CD4-positive, alpha-beta memory T cell (primary cell): ENCODE data around the gene ZDHHC5. TPM values are rescaled to one million over a fixed set of nuclear protein-coding genes. Genes with fewer than 3 reads are reported as not detected.

Experiments
- CTCF ChIA-PET: fragments of 350-600 bp; sonication (Branson Sonifier 250); formaldehyde crosslinking; loops from one replicate; lab custom pipeline; 2021; ENCODE audit warnings: inconsistent platforms; ENCODE audit not compliant: partially characterized antibody; lab: Charles Lee
- POLR2A ChIA-PET: fragments of 350-600 bp; sonication (Branson Sonifier 250); formaldehyde crosslinking; loops from one replicate; lab custom pipeline; 2021; ENCODE audit not compliant: partially characterized antibody; lab: Charles Lee
- DNase-seq, 5 donors: peaks; one replicate each; pipeline versions ENCODE4 v3.0.0 to v3.0.0-alpha.2; 2020 to 2022; ENCODE audit warnings: mixed read lengths in 1 of 5
- H3K27ac ChIP-seq: one replicate; pipeline ENCODE4 v1.7.0; 2013; ENCODE audit warnings: low read depth, low read length
- H3K27me3 ChIP-seq: 2 replicates; pipeline ENCODE4 v1.7.0; 2013; ENCODE audit warnings: mild to moderate bottlenecking, low read length, moderate library complexity; ENCODE audit not compliant: insufficient read depth
- H3K36me3 ChIP-seq: 2 replicates; pipeline ENCODE4 v1.7.0; 2013; ENCODE audit warnings: mild to moderate bottlenecking, low read length, moderate library complexity; ENCODE audit not compliant: insufficient read depth
- H3K4me1 ChIP-seq: 2 replicates; pipeline ENCODE4 v1.7.0; 2013; ENCODE audit warnings: mild to moderate bottlenecking, low read length, moderate library complexity; ENCODE audit not compliant: insufficient read depth
- H3K4me3 ChIP-seq, 2 donors: one replicate each; pipeline ENCODE4 v1.7.0; 2013; ENCODE audit warnings: low read length in 2 of 2, mild to moderate bottlenecking in 1 of 2
- H3K9me3 ChIP-seq, 2 donors: one replicate each; pipeline ENCODE4 v1.7.0; 2013; ENCODE audit warnings: low read length in 2 of 2, control low read depth in 1 of 2; ENCODE audit not compliant: control insufficient read depth in 1 of 2
- H3K27ac Mint-ChIP-seq, 7 donors: one replicate each; pipeline ENCODE4 v1.8.0; 2020 to 2021; ENCODE audit warnings: mixed read lengths in 7 of 7, mild to moderate bottlenecking in 6 of 7, inconsistent platforms in 3 of 7, moderate library complexity in 3 of 7
- H3K27me3 Mint-ChIP-seq, 2 donors: one replicate each; pipeline ENCODE4 v1.8.0; 2020 to 2021; ENCODE audit warnings: mixed read lengths in 2 of 2
- H3K36me3 Mint-ChIP-seq, 2 donors: one replicate each; pipeline ENCODE4 v1.8.0; 2020 to 2021; ENCODE audit warnings: mixed read lengths in 2 of 2, inconsistent platforms in 1 of 2, mild to moderate bottlenecking in 1 of 2
- H3K4me1 Mint-ChIP-seq, 4 donors: one replicate each; pipeline ENCODE4 v1.8.0; 2020 to 2021; ENCODE audit warnings: mixed read lengths in 4 of 4, mild to moderate bottlenecking in 1 of 4
- H3K4me3 Mint-ChIP-seq, 8 donors: one replicate each; pipeline ENCODE4 v1.8.0; 2020 to 2021; ENCODE audit warnings: mixed read lengths in 8 of 8, mild to moderate bottlenecking in 7 of 8, moderate library complexity in 6 of 8, inconsistent platforms in 3 of 8
- H3K9me3 Mint-ChIP-seq, 8 donors: one replicate each; pipeline ENCODE4 v1.8.0; 2020 to 2021; ENCODE audit warnings: mixed read lengths in 8 of 8, mild to moderate bottlenecking in 5 of 8, inconsistent platforms in 3 of 8, moderate library complexity in 1 of 8
- intact Hi-C: fragments of 100-400 bp; cut with micrococcal nuclease; formaldehyde crosslinking; loops from one replicate; pipeline ENCODE4 v1.15.1; 2023
- polyA plus RNA-seq, 2 donors: library from polyadenylated mRNA; unstranded; fragments of 300-500 nt; fragmentation: Illumina TruSeq; gene quantifications; one replicate each; pipeline ENCODE4 v1.2.3, GENCODE V29; 2021
- total RNA-seq, 2 experiments: library from RNA; stranded (reverse); gene quantifications; one replicate each; pipeline ENCODE4 v1.2.3, GENCODE V29; 2021

ZDHHC5 gene
- total and polyA plus RNA-seq, 4 experiments from 2014 or later = 30.4 to 75.8 (median 58.9) TPM

DNA sequence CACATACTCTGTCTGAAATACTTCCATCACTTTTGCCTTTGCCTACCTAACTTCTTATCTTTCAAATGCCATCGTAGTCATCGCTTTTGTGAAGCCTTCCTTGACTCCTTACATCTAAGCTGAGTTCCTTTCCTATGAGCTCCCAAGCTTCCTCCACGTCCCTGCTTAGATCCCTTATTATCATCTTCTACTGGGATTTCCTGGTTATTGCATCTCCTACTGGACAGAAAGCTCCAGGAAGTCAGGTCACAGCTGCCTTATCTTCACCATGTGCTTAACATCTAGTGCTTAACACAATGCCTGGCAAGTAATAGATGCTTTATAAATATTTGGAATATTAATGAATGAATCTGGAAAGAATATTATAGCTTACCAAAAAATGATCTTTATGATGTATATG, 24.1 kb upstream of the ZDHHC5 start:
- no peak overlapping the region for H3K4me3 Mint-ChIP-seq
- intact Hi-C loops = loop anchor here (1.0 to 10.0 kb wide), 4 partner anchors 149 to 881 kb away; no protein-coding TSS in a partner anchor
- H3K36me3 ChIP-seq = no peaks in the 10 kb centered on the region
- H3K27me3 Mint-ChIP-seq = peaks cover 30 to 49% of the 10 kb centered on the region in 2 donors
- H3K9me3 Mint-ChIP-seq = no peaks in the 10 kb centered on the region
- H3K4me1 ChIP-seq = peaks cover 17% of the 10 kb centered on the region
- CTCF ChIA-PET = interaction anchor here (0.7 to 8.0 kb wide), 40 partner anchors 8 to 1006 kb away, joined by 3 to 181 read pairs (median 5); partner anchors contain the start of gene UBE2L6
- H3K4me1 Mint-ChIP-seq = peaks cover 12 to 30% (median 20%) of the 10 kb centered on the region in 4 donors
- H3K4me3 ChIP-seq = no peak overlapping the region
- no peak for DNase-seq
- H3K36me3 Mint-ChIP-seq = no peaks in the 10 kb centered on the region
- no peak overlapping the region for H3K27ac ChIP-seq
- H3K9me3 ChIP-seq = no peaks in the 10 kb centered on the region
- no peak overlapping the region for H3K27ac Mint-ChIP-seq
- POLR2A ChIA-PET = interaction anchor here (1.1 to 1.9 kb wide), 3 partner anchors 75 to 157 kb away, joined by 5 to 6 read pairs (median 5); partner anchors contain the start of gene UBE2L6
- peaks cover 33% of the 10 kb centered on the region for H3K27me3 ChIP-seq

DNA sequence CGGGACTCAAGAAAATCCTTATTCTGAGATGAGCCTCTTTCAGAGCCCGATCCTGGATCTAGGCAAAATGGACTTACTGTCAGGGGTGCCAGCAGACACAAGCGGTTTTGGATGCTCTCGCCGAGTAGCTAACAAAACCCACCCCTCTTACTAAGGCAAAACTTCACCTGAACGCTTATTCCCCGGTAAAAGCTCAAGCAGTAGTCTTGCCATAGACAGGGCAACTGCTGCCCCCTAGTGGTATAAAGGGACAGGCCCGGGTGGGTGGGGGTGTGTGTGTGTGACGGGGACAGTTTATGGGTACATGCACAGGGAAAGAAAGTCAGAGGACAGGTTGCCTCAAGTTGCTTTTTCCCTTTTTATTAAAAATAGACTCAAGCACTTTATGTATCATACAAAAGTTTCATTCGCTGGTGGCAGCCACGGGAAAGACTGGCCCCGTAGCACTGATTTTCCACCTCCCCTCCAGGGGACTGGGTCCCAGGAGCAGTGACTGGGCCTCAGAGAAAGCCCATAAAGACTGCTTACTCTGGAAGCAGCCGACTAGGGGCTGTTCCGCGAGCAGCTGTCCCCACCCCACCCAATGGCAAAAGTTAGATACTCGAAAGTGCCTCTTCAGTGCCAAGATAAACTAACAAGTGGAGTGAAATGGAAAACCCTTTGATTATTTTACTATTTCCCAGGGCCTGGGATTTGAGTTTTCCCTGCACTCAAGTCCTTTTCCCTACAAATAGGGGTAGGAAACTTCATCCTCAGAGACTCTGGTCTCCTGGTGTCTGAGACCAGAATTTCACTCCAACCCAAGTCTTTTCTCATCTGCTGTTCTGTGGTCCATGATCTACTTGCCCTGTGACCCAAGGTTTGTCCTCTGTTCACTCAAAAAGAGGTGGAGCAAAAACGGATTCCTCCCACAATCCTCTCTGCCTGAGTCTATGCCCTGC, 22.9 kb upstream of the ZDHHC5 start:
- Mint-ChIP-seq H3K9me3 (no peaks in the 10 kb centered on the region), H3K27me3 (peaks cover 31 to 50% of the 10 kb centered on the region in 2 donors), H3K36me3 (peaks cover 0 to 2% of the 10 kb centered on the region in 2 donors), H3K27ac (peak overlapping the region in 2 of 7 donors; percentile 62 to 69), H3K4me1 (peaks cover 18 to 38% (median 28%) of the 10 kb centered on the region in 4 donors), H3K4me3 (peak overlapping the region in 1 of 8 donors; percentile 67)
- Histone ChIP-seq H3K27ac (no peak overlapping the region), H3K36me3 (no peaks in the 10 kb centered on the region), H3K4me1 (peaks cover 17% of the 10 kb centered on the region), H3K9me3 (no peaks in the 10 kb centered on the region), H3K27me3 (peaks cover 37% of the 10 kb centered on the region), H3K4me3 (no peak overlapping the region)
- CTCF ChIA-PET = interaction anchor here (0.7 to 8.0 kb wide), 46 partner anchors 7 to 1005 kb away, joined by 3 to 181 read pairs (median 4); partner anchors contain the start of genes SLC43A1 and UBE2L6
- POLR2A ChIA-PET = interaction anchor here (0.6 to 1.9 kb wide), 7 partner anchors 12 to 882 kb away, joined by 3 to 6 read pairs (median 4); partner anchors contain the start of genes UBE2L6 and ZDHHC5
- DNase-seq = peak; percentile 82 to 89 (median 86)
- intact Hi-C loops = loop anchor here (1.0 to 10.0 kb wide), 4 partner anchors 148 to 880 kb away; no protein-coding TSS in a partner anchor

DNA sequence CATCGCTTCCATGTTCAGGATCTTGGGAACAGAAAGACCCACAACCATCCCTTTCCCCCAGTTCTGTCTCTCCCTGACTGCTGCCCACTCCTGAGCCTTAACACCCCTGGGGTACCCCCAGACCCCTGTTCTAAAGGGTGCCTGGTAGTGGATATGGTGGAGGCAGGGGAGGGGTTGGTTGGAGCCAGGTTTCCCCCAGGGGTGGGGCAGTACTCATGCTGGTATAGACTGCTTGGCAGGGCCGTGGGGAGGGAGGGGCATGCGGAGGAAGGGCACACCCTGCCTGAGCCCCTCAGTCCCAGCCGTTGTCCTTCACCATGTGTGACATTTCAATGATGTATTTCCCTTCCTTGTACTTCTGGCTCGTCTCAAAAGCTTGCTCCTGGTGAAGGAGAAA, 22.2 kb upstream of the ZDHHC5 start:
- CTCF ChIA-PET = interaction anchor here (1.5 to 8.0 kb wide), 10 partner anchors 11 to 188 kb away, joined by 3 to 181 read pairs (median 10); partner anchors contain the start of gene UBE2L6
- no peaks in the 10 kb centered on the region for H3K9me3 ChIP-seq
- intact Hi-C loops = loop anchor here (2.0 to 10.0 kb wide), 2 partner anchors 147 to 879 kb away; no protein-coding TSS in a partner anchor
- peaks cover 37% of the 10 kb centered on the region for H3K27me3 ChIP-seq
- POLR2A ChIA-PET = no interaction called here
- H3K9me3 Mint-ChIP-seq = no peaks in the 10 kb centered on the region
- peaks cover 32 to 51% of the 10 kb centered on the region in 2 donors for H3K27me3 Mint-ChIP-seq
- H3K27ac ChIP-seq = no peak overlapping the region
- H3K27ac Mint-ChIP-seq = peak overlapping the region in 3 of 7 donors; percentile 37 to 70 (median 69)
- peaks cover 22% of the 10 kb centered on the region for H3K4me1 ChIP-seq
- H3K36me3 Mint-ChIP-seq = peaks cover 0 to 2% of the 10 kb centered on the region in 2 donors
- H3K4me3 ChIP-seq = no peak overlapping the region
- no peak overlapping the region for H3K4me3 Mint-ChIP-seq
- peaks cover 20 to 44% (median 29%) of the 10 kb centered on the region in 4 donors for H3K4me1 Mint-ChIP-seq
- no peak for DNase-seq
- no peaks in the 10 kb centered on the region for H3K36me3 ChIP-seq

DNA sequence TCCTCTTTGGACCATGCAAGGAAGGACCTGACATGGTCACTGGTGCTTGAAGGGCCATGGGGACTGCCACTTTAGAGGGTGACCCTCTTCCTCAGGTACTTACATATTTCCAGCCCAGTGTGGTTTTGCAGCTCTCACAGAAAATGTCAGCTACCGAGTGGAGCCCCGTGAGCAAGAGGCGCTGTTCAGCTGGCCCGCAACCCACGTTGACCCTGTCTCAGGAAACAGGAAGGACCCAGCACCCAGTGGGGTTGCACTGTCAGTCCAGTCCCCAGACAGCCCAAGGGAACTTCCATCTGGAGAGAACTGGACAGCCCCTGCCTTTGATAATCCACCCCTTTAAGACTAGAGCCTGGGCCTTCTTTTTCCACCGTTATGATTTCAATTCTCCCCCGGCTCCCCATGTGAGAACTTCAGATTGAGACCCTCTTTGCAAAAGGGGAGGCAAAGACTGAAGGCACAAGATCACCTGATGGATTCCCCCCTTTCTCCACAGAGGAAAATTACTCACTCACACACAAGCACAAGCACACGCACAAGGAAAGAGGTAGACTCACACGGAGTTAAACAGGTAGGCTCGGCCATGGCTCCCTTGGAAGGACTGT, 21.6 kb upstream of the ZDHHC5 start:
- H3K36me3 ChIP-seq = no peaks in the 10 kb centered on the region
- CTCF ChIA-PET = interaction anchor here (1.1 to 3.8 kb wide), 5 partner anchors 12 to 189 kb away, joined by 3 to 16 read pairs (median 4); no protein-coding TSS in a partner anchor
- H3K9me3 ChIP-seq = no peaks in the 10 kb centered on the region
- Mint-ChIP-seq H3K27me3 (peaks cover 32 to 51% of the 10 kb centered on the region in 2 donors), H3K9me3 (no peaks in the 10 kb centered on the region), H3K4me3 (peak overlapping the region in 2 of 8 donors; percentile 2 to 61), H3K4me1 (peaks cover 20 to 50% (median 29%) of the 10 kb centered on the region in 4 donors), H3K27ac (peak overlapping the region in 4 of 7 donors; percentile 11 to 70 (median 38)), H3K36me3 (peaks cover 0 to 2% of the 10 kb centered on the region in 2 donors)
- DNase-seq = no peak
- H3K27me3 ChIP-seq = peaks cover 37% of the 10 kb centered on the region
- POLR2A ChIA-PET = no interaction called here
- intact Hi-C loops = loop anchor here (10.0 kb wide), 1 partner anchor 879 kb away; no protein-coding TSS in a partner anchor
- no peak overlapping the region for H3K4me3 ChIP-seq
- H3K27ac ChIP-seq = no peak overlapping the region
- peaks cover 22% of the 10 kb centered on the region for H3K4me1 ChIP-seq

DNA sequence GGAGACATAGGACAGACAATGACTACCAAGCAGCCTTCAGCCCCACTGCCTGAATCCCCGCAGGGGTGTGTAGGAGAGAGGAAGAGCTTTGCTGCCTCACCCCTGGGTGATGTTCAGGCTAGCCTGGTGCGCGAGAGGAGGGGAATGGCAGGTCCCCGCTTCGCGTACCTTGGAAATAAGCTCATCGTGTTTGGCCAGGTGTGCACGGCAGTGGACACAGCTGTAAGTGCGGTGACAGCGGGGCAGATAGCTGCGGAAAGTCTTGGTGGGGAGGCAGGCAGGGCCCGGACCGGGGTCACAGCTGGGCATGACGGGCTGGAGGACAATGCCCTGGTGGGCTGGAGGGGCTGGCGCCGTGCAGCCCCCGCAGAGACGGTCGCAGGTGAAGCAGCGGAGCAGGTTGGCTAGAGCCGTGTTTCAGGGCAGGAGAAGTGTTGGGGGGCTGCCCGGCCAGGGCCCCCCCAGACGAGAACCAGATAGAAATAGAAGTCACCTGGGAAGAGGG, 21.1 kb upstream of the ZDHHC5 start:
- Histone ChIP-seq H3K27me3 (peaks cover 37% of the 10 kb centered on the region), H3K4me1 (peaks cover 22% of the 10 kb centered on the region), H3K9me3 (no peaks in the 10 kb centered on the region), H3K36me3 (no peaks in the 10 kb centered on the region), H3K27ac (no peak overlapping the region), H3K4me3 (no peak overlapping the region)
- peaks cover 20 to 51% (median 29%) of the 10 kb centered on the region in 4 donors for H3K4me1 Mint-ChIP-seq
- intact Hi-C loops = loop anchor here (10.0 kb wide), 1 partner anchor 878 kb away; no protein-coding TSS in a partner anchor
- H3K36me3 Mint-ChIP-seq = peaks cover 0 to 2% of the 10 kb centered on the region in 2 donors
- H3K9me3 Mint-ChIP-seq = no peaks in the 10 kb centered on the region
- CTCF ChIA-PET = interaction anchor here (0.9 to 3.8 kb wide), 7 partner anchors 12 to 190 kb away, joined by 3 to 16 read pairs (median 4); no protein-coding TSS in a partner anchor
- H3K4me3 Mint-ChIP-seq = peak overlapping the region in 3 of 8 donors; percentile 2 to 61 (median 56)
- peak overlapping the region in 3 of 7 donors; percentile 11 to 78 (median 57) for H3K27ac Mint-ChIP-seq
- H3K27me3 Mint-ChIP-seq = peaks cover 32 to 47% of the 10 kb centered on the region in 2 donors
- DNase-seq = no peak
- POLR2A ChIA-PET = no interaction called here

DNA sequence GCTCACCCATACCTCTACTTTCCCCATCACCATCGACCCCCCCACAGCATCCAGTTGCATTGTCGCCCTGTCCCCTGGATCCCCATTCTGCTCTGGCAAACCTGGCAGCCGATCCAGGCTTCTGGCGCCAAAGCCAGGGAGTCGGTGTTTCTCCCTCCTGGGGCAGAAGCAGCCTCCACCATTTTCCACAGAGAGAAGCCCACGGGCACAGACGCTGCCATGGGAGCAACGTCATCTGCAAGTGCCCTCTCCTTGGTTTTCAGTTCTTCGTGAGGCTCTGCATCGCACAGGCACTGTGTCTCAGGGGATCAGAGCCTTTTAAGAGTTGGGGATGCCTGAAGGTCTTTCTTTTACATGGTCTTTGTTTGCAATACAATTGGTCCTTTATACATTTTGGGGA, 20.5 kb upstream of the ZDHHC5 start:
- Histone ChIP-seq H3K27me3 (peaks cover 37% of the 10 kb centered on the region), H3K36me3 (no peaks in the 10 kb centered on the region), H3K27ac (no peak overlapping the region), H3K4me1 (peaks cover 22% of the 10 kb centered on the region), H3K9me3 (no peaks in the 10 kb centered on the region), H3K4me3 (no peak overlapping the region)
- Mint-ChIP-seq H3K36me3 (peaks cover 0 to 2% of the 10 kb centered on the region in 2 donors), H3K27me3 (peaks cover 32 to 47% of the 10 kb centered on the region in 2 donors), H3K9me3 (no peaks in the 10 kb centered on the region), H3K4me1 (peaks cover 20 to 51% (median 29%) of the 10 kb centered on the region in 4 donors), H3K27ac (peak overlapping the region in 4 of 7 donors; percentile 12 to 96 (median 58)), H3K4me3 (peak overlapping the region in 2 of 8 donors; percentile 56 to 94)
- ChIA-PET POLR2A (no interaction called here), CTCF (interaction anchor here (0.9 to 3.8 kb wide), 7 partner anchors 13 to 191 kb away, joined by 3 to 16 read pairs (median 4); no protein-coding TSS in a partner anchor)
- intact Hi-C loops = loop anchor here (10.0 kb wide), 1 partner anchor 877 kb away; no protein-coding TSS in a partner anchor
- no peak for DNase-seq
